Activated CD4-positive, alpha-beta T cell treated with anti-CD3 and anti-CD28 coated beads for 4 hours (primary cell): Measurements from ENCODE around the gene ZNF777.
"Not testable (repeated sequence)": the region's sequence is repeated elsewhere in the genome, so short reads cannot be mapped to it uniquely, and the experiment has no call there.

Experiments
- DNase-seq, 2 donors: peaks; one replicate each; pipeline ENCODE4 v3.0.0-alpha.2; 2020

The ZNF777 gene

DNA sequence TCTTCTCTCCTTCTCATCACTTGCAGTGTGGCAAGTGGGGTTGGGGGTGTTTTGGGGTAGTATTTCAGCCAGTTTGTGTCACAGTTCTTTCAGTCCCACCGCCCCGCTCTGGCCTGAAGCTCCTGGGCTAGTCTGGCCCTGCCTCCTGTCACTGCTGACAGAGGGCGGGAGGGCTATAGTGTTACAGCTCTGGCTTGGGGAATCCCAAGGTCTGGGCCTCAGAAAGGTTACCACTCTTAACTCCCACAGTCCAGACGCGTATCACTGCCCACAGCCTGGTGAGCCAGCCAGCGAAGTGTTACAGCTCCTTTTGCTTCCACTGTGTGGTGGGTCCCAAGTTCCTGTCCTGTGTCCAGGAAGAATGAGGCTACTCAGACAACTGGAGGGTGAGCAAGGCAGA, 56.0 kb downstream of the ZNF777 start:
- DNase-seq, result no peak

- no peak for DNase-seq
These were observed 56.5 kb downstream of the ZNF777 start for GRCh38 chr7:149404396-149404795.

GRCh38 chr7:149398195-149398820, 62.6 kb downstream of the ZNF777 start:
- DNase-seq, result no peak

GRCh38 chr7:149397470-149398043, 63.3 kb downstream of the ZNF777 start:
- DNase-seq, result no peak

DNA sequence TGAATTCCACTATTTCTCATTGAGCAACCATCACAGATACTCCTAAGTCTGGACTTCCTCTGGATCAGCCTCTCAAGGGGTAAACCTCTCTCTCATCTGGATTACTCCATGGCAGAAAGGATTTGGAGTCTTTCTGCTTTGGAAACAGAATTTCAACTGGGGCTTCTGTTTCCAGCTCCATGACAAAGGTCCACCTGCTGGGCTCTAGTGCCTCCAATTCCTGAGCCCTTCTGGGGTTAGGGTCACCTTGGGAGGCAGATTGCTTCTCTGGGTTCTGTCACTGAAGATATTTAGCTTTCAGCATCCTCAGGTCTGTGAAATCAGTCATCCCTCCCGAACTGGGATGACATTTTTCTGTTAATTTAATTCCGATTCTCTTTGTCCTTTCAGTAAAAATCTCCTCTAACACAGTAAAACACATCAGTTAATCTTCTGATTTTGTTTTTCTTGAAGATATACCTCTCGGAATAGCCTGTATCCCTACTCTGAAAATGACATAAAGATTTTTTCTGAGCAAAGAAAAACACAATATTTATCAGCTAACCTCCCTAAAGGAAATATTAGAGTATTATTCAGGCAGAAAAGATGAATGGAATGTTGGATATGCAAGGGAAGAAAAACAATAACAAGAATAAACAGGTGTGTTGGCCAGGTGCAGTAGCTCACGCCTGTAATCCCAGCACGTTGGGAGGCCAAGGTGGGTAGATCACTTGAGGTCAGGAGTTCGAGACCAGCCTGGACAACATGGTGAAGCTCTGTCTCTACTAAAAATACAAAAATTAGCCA, 72.1 kb downstream of the ZNF777 start:
- not testable (repeated sequence) for DNase-seq

DNA sequence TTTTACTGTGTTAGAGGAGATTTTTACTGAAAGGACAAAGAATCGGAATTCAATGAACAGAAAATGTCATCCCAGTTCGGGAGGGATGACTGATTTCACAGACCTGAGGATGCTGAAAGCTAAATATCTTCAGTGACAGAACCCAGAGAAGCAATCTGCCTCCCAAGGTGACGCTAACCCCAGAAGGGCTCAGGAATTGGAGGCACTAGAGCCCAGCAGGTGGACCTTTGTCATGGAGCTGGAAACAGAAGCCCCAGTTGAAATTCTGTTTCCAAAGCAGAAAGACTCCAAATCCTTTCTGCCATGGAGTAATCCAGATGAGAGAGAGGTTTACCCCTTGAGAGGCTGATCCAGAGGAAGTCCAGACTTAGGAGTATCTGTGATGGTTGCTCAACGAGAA, 74.3 kb downstream of the ZNF777 start:
- DNase-seq, result not testable (repeated sequence)

DNA sequence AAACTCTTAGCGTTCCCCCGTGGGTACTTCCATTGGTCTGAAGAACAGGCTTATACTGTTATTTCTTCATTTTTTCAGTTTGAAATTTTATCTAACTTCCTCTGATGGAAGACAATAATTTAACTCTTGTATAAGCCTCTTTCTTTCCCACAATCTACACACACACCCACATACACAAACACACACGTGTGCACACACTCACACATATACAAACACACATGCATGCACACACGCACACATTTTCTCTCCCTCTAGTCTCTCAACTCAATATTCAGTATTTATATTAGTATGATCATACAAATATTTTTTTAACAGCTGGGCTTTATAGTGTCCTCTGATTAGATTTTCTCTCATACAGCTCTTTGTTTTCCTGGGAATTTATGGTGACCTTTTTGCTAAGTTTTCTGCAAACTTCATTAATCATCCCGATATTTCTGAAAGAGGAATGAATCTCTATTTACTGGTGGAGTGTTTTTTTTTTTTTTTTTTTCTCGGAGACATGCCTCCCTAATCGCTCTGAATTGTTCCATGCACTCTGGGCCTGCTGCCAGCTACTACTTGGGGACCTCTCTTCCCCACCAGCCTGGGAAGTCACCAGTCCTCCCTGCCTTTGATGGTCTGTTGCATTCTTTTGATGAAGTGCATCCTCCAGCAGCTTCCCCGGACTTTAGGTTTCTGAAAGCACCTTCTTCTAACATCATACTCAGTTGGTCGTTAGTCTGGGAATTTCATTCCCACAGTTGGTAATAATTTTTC, 75.5 kb downstream of the ZNF777 start:
- no peak for DNase-seq
